Hepatocyte (in vitro differentiated cells): Measurements from ENCODE around the gene RABGAP1L.

Source experiments
- EZH2 ChIP-seq: fragments of 200-600 bp; sonication (generic); IDR thresholded peaks from 2 replicates; pipeline ENCODE4 v1.6.1; 2016; ENCODE audit warnings: antibody characterized with exemption, mild to moderate bottlenecking, borderline replicate concordance
- TF ChIP-seq, protein P1 (sequence below): fragments of 200-600 bp; sonication (generic); IDR thresholded peaks from 2 replicates; pipeline ENCODE4 v1.5.1; 2016; ENCODE audit warnings: antibody characterized with exemption, mild to moderate bottlenecking; ENCODE audit not compliant: poor library complexity

DNA sequence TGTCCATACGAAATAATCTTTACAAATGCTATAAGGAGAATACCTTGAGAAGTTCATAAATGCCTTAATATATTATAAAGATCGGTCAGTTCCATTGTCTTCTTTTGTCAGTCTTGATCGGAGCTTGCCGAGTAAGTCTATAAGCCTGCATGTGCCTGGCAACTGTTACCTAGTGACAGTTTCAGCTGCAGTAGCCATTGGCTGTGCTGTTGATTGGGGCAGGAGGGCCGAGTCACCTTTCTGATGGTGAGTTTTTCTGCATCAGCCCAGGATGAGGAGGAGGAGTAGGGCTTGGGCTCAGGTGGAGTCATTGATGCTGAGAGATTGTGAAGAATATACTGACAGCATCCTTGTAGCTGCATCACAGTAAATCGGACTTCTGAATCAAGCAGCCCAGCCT, 286.5 kb downstream of the RABGAP1L start:
- TF ChIP-seq, protein P1, sequence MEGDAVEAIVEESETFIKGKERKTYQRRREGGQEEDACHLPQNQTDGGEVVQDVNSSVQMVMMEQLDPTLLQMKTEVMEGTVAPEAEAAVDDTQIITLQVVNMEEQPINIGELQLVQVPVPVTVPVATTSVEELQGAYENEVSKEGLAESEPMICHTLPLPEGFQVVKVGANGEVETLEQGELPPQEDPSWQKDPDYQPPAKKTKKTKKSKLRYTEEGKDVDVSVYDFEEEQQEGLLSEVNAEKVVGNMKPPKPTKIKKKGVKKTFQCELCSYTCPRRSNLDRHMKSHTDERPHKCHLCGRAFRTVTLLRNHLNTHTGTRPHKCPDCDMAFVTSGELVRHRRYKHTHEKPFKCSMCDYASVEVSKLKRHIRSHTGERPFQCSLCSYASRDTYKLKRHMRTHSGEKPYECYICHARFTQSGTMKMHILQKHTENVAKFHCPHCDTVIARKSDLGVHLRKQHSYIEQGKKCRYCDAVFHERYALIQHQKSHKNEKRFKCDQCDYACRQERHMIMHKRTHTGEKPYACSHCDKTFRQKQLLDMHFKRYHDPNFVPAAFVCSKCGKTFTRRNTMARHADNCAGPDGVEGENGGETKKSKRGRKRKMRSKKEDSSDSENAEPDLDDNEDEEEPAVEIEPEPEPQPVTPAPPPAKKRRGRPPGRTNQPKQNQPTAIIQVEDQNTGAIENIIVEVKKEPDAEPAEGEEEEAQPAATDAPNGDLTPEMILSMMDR: no peak
- TF ChIP-seq EZH2: no peak
